Omental fat pad (tissue), 4 donors: ENCODE data around the gene RRAGD. TPM values are rescaled to one million over a fixed set of nuclear protein-coding genes. Genes with fewer than 3 reads are reported as not detected.
A peak's percentile ranks its signal among the peaks of the same experiment; 100 is the strongest.

ENCODE experiments used
- ATAC-seq: fragments of 150-250 bp; one replicate; pipeline ENCODE4 v1.9.1; 2016; ENCODE audit warnings: mild to moderate bottlenecking, moderate library complexity; ENCODE audit not compliant: low FRiP score
- DNase-seq: peaks from one replicate; pipeline ENCODE4 v3.0.0-alpha.2; 2019; ENCODE audit warnings: low spot score
- total RNA-seq, 4 donors: library from RNA; depleted of rRNA; stranded (reverse); fragments of >200 nt; gene quantifications; one replicate each; pipeline ENCODE4 v1.1.0, GENCODE V29; 2016
- TF ChIP-seq, protein P1 (sequence below), 3 donors: fragments of 450-650 bp; IDR thresholded peaks; one replicate each; pipeline ENCODE4 v1.5.1; 2016 to 2017; ENCODE audit warnings: antibody characterized with exemption in 3 of 3, mild to moderate bottlenecking in 3 of 3, moderate library complexity in 2 of 3

RRAGD gene
- total RNA-seq, 4 donors from 2014 or later, result 11.8 to 41.8 (median 16.5) TPM

DNA sequence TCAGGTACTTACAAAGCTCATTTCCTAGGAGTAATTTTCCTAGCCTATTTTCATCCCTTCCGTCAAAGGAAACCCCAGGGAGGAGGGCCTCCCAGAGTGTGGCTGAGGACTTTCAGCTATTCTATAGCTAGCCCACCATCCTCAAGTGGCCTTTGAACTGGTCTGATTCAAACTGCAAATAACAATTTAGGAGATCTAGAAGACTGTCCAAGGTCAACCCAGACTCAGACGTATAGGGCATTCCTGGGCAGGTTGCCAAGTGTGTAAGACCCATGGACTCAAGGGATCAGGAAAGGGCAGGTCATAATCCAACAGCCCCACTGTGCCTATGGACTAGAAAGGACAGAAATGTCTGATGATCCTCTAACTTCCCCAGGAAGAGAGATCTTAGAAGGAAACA is 2.1 kb upstream of the RRAGD start:
- DNase-seq (no peak), ATAC-seq (no peak)
- TF ChIP-seq, protein P1, sequence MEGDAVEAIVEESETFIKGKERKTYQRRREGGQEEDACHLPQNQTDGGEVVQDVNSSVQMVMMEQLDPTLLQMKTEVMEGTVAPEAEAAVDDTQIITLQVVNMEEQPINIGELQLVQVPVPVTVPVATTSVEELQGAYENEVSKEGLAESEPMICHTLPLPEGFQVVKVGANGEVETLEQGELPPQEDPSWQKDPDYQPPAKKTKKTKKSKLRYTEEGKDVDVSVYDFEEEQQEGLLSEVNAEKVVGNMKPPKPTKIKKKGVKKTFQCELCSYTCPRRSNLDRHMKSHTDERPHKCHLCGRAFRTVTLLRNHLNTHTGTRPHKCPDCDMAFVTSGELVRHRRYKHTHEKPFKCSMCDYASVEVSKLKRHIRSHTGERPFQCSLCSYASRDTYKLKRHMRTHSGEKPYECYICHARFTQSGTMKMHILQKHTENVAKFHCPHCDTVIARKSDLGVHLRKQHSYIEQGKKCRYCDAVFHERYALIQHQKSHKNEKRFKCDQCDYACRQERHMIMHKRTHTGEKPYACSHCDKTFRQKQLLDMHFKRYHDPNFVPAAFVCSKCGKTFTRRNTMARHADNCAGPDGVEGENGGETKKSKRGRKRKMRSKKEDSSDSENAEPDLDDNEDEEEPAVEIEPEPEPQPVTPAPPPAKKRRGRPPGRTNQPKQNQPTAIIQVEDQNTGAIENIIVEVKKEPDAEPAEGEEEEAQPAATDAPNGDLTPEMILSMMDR (IDR thresholded peaks at IDR 0.05), result no peak

DNA sequence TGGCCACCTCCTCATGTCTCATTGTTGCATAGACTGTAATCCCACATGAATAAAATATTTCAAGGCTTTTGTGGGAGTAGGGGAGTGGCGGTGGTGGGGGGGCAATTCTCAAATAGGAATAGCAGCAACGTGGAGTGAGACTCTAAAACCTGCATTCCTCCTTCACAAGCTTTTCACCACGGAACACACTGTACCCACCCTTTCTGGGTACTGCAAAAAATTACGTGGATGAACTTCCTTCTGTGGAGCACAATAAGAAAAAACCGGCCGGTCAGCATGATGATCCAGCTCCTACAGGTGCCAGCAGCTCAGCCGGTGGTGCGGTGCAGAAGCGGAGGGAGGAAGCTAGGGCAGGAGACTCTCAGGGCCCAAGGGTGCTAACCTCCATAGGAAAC is 930 bp upstream of the RRAGD start:
- ATAC-seq (no peak), DNase-seq (no peak)

DNA sequence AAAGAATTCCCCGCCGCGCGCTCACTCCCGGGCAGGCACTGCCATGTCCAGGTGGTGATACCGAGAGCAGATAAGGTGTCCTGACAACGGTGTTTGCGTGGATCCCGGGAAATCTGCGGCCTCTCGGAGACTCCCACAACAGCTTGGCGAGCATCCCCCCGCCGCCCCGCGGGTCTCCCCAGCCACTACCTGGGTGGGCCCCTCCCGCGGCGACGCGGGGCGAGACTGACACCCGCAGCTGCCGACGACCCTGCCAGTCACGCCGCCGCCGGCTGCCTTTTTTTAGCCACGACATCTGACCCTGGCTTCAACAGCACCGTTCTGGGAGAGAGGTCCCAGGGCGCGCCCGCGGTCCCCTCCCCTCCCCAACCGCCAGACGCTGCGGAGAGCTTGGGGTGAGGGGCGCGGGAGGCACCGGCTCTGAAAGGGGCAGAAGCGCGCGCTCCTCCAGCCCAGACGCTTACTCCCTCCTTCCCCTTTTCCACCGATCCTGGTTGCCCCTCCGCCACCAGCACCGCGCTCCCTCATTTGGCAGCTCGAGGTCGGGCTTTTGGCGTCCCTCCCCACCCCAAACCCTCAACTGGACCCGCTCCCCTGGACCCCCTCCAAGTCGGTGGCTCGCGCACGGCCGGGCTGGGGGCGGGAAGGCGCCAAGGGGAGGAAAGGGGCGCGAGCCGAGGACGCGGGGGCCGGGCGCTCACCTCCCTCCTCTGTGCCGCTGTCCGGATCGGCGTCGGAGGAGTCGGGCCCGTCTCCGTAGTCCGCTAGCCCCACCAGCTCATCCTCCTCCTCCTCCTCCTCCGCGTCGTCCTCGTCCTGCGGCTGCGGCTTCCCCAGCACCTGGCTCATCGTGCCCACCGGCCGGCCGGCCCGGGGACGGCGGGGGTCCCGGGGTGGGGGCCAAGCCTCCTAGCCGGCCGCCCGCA is 665 bp downstream of the RRAGD start:
- no peak for DNase-seq
- peak; percentile 77 for ATAC-seq
- TF ChIP-seq, protein P1 (IDR thresholded peaks at IDR 0.05), result no peak

More for the DNA sequence above, 930 bp upstream of the RRAGD start:
- TF ChIP-seq, protein P1 (IDR thresholded peaks at IDR 0.05), result no peak

DNA sequence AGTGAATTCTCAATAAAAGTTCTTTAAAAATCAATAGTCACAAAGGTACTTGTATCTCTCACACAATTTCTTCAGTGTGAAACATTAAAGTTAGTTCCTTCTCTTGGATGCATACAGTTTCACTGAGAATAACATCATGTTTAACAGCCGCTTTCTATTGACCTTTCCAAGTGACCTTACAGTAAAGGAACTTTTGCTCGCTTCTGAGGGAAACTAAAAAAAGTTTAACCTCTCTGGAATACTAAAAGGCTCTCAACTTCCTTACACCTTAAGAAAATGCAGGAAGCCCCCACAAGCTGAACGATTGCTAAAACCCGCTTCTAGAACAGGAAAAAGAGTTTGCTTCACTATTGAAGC is 1.3 kb downstream of the RRAGD start:
- TF ChIP-seq, protein P1 (IDR thresholded peaks at IDR 0.05), result no peak
- no peak for DNase-seq
- no peak for ATAC-seq

DNA sequence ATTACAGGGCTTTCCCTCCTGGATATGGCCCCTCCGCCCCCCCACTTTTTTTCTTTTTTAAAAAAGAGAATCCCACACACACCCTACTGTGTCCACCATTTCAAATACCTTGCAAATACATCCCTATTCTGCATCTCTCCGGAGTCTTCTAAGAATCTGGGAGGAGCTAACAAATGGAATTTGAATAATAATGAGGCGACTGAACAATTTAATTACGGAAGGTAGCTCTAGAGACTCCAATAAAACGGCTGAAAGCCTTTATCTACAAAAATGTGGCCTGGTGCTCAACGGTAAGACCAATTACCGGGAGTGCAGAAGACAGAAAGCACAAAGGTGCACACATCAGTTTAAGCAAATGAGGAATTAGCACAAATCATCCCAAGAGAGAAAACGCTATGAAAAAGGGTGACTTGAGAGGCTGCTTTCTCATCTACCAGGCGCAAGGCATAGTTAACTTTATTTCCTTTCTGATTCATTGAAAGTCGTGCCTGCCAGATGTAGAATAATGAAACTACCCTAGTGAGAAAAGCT is 1.8 kb downstream of the RRAGD start:
- no peak for DNase-seq
- ATAC-seq, result no peak
- TF ChIP-seq, protein P1 (IDR thresholded peaks at IDR 0.05), result no peak

DNA sequence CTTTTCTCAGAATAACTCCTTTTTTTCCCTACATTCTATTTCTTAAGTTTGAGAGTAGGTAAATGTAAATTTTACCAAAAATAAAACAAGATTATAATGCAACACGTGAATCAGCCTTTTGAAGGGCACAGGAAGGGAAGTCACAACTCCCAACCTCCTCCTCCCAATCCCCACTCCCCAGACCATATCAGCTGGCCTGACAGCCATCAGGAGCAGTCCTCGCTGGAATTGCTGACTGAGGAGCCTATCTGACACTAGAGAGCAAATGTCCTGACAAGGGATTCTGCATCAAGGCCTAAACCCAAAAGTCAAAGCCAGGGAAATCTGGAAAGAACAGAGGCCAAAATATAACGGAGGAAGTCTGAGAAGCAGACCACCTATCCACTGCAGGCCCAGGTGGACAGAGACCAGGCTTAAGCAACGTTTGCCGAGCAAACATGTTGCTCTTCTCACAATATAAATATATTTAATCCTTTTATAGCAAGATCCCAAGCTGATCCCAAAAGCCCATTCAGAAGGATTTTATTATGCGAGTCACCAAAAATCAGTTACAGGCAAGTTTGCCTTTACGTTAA is 2.5 kb downstream of the RRAGD start:
- no peak for ATAC-seq
- TF ChIP-seq, protein P1 (IDR thresholded peaks at IDR 0.05), result no peak
- DNase-seq, result no peak
